NCI-H526 treated with DMSO at 0.1 percent for 48 hours (cell line): ENCODE results near the gene BMF.

ENCODE experiments used
- DNase-seq: peaks from one replicate; lab custom pipeline; 2025; lab: John Stamatoyannopoulos, UW

The BMF gene

GRCh38 chr15:40103864-40104271 is 4.8 kb downstream of the BMF start:
- peak; percentile 91 for DNase-seq

GRCh38 chr15:40102897-40103858 is 5.5 kb downstream of the BMF start:
- DNase-seq: peak; percentile 95

GRCh38 chr15:40100947-40101905 is 7.5 kb downstream of the BMF start:
- DNase-seq: no peak

GRCh38 chr15:40100123-40100946 is 8.3 kb downstream of the BMF start:
- DNase-seq: no peak

- peak; percentile 87 for DNase-seq
Observed at GRCh38 chr15:40098489-40099261, 10.0 kb downstream of the BMF start.

GRCh38 chr15:40097968-40098476 is 10.7 kb downstream of the BMF start:
- no peak for DNase-seq

- no peak for DNase-seq
Observed at GRCh38 chr15:40097096-40097967, 11.3 kb downstream of the BMF start.

GRCh38 chr15:40096094-40096891 is 12.4 kb downstream of the BMF start:
- peak; percentile 61 for DNase-seq

- DNase-seq: no peak
Observed at GRCh38 chr15:40095371-40096093, 13.1 kb downstream of the BMF start.

- DNase-seq: no peak
Observed at GRCh38 chr15:40094156-40094555, 14.5 kb downstream of the BMF start.

GRCh38 chr15:40092979-40093869 is 15.5 kb downstream of the BMF start:
- no peak for DNase-seq

- peak; percentile 49 for DNase-seq
Observed at GRCh38 chr15:40092256-40092978, 16.3 kb downstream of the BMF start.

GRCh38 chr15:40091861-40092255 is 16.8 kb downstream of the BMF start:
- DNase-seq: no peak

GRCh38 chr15:40090774-40091455 is 17.8 kb downstream of the BMF start:
- DNase-seq: no peak

GRCh38 chr15:40088929-40089755 is 19.5 kb downstream of the BMF start:
- no peak for DNase-seq
